GM21423 (cell line): ENCODE measurements around the gene TULP4.

Source experiments
- ATAC-seq: cut with Tn5 transposase; IDR thresholded peaks from one replicate; pipeline ENCODE4 v1.9.1; 2021; ENCODE audit warnings: mild to moderate bottlenecking, moderate library complexity; ENCODE audit not compliant: unreplicated experiment

The TULP4 gene, protein sequence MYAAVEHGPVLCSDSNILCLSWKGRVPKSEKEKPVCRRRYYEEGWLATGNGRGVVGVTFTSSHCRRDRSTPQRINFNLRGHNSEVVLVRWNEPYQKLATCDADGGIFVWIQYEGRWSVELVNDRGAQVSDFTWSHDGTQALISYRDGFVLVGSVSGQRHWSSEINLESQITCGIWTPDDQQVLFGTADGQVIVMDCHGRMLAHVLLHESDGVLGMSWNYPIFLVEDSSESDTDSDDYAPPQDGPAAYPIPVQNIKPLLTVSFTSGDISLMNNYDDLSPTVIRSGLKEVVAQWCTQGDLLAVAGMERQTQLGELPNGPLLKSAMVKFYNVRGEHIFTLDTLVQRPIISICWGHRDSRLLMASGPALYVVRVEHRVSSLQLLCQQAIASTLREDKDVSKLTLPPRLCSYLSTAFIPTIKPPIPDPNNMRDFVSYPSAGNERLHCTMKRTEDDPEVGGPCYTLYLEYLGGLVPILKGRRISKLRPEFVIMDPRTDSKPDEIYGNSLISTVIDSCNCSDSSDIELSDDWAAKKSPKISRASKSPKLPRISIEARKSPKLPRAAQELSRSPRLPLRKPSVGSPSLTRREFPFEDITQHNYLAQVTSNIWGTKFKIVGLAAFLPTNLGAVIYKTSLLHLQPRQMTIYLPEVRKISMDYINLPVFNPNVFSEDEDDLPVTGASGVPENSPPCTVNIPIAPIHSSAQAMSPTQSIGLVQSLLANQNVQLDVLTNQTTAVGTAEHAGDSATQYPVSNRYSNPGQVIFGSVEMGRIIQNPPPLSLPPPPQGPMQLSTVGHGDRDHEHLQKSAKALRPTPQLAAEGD (N-terminal part only)

DNA sequence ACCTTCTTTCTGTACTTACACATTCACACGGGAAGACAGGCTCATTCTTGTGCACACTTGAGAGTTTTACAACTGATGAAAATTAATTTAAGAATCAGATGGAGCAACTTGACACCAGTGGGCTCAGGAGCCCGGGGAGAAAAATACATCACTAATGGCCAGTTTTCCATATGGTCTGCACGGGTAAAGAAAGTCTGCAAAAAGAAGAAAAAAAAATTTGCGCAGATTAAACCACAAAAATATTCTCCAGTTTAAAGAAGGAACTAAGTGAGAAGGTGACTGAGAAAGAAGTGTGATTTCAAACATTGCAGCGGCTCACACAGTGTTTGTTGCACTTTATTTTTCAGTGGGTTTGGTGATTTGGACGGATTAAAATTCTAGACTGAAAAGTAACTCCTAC, at the start of gene TULP4:
Gene TULP4 (plus strand): TSS at position 301 of the 400 bp plus-strand sequence. CDS start 1,552 bp downstream, outside the sequence.
- no peak for ATAC-seq

DNA sequence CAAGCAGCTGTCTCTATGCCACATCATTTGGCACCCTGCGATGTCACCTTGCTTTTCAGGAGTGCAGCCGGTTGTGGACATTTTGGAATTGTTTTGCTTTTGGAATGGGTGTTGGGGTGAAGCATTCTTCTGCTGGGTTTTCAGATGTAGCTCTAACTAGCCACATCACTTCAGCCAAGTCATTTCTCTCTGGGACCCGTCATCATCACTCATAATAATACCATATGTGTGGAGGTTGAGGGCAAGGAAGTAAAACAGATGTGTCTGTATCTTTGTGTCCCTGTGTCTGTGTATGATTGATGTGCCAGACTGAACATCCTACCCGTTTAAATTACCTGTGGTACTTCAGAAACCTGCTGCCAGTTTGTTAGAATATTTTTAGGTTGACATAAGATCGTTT, 49.5 kb upstream of the TULP4 start:
- no peak for ATAC-seq

DNA sequence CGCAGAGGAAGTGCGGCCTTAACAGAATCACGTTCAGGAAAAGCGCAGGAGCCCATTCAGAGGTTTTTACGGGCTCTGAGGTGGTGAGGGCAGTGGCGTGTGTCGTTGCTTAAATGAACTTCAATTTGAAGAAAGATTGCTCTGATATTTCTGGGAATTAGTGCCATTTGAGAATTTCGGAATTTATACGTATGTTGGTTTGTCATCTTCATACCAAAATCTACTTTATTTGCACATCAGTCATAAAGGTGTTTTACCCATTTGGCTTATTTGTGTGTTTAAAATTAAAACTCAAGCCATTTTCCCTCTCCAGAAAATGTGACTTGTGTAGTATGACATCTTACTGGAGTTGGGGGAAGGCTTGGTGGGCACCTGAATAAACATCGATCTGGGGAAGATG, 48.1 kb upstream of the TULP4 start:
- ATAC-seq: no peak

DNA sequence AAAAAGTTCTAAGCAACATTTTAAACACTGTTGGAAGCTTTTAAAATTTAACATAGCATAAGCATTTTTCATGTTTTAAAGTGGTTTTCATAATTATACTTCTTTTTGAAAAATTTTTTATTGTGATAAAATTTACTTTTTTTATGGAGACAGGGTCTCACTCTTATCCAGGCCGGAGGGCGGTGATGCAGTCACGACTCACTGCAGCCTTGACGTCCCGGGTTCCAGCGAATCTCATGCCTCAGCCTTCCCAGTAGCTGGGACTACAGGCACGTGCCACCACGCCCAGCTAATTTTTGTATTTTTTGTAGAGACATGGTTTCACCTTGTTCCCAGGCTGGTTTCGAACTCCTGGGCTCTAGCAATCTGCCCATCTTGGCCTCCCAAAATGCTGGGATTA, 46.1 kb upstream of the TULP4 start:
- ATAC-seq: no peak

DNA sequence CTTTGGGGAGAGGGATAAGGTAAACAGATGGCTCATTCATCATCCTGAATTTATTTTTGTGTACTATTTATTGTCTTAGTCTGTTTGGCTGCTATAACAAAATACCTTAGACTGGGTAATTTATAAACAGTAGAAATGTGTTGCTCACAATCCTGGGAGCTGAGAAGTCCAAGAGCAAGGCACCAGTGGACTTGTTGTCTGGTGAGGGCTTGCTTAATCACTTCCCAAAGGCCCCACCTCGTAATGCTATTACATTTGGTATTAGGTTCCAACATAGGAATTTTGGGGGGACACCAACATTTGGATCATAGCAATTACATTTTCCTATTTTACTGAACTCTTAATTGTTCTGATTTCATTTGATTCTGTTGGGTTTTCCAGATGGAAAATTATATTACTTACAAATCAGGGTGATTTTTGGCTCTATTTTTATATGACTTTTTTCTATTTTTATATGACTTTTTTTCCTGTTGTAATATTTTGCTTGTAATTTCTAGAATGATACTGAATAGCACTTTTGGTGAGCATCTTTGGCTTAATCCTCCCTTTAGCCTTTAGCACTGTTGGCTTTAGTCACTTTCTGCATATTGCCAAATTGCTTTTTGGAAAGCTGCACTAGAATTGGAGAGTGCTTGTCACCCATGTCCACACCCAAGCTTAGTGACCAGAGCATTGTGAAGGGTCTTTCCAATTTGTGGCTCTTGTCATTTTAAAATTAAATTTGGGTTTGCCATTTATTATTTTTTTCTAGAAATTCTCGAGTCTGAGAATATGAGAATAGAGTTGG, 43.7 kb upstream of the TULP4 start:
- no peak for ATAC-seq

DNA sequence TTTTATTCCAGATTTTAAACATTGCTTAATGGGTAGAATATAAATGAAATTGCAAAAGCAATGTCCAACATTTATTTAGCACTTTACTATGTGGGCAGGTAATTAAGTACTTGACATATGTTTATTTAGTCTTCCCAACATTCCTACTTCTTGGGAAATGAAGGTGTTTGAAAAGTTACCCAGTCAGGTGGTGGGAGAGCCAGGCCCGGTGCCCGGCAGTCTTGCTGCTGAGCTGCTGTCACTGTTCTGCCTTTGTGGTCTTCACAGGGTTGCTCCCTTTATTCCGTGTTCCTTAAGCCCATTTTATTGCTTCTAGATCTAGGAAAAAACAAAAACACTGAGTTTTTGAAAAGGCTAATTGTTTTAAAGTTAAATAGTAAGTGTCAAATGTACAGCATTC, 42.6 kb upstream of the TULP4 start:
- no peak for ATAC-seq

DNA sequence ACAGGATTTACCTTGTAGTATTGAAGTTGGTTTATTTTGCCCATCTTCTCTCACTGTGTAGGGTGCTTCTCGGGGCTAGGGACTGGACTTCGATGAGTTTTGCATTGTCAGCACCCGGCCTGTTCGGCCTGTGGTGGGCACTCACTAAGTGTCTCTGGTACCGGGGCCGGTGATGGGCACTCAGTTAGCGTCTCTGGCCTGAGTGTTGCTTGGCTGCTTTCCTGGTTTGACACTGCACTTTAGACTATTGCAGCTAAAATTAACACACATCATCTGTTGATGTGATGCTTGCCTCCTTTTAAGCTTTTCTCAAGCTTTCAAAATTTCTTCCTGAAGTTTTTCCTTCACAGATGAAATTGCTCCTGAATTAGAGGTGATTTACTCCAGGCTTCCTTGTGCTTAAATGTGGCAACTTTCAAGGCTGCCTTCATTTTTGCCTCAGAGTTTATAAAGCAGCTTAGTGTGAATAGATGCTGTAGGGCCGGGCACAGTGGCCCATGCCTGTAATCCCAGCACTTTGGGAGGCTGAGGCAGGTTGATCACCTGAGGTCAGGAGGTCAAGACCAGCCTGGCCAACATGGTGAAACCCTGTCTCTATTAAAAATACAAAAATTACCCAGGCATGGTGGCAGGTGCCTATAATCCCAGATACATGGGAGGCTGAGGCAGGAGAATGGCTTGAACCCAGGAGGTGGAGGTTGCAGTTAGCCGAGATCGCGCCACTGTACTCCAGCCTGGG, 41.7 kb upstream of the TULP4 start:
- no peak for ATAC-seq

DNA sequence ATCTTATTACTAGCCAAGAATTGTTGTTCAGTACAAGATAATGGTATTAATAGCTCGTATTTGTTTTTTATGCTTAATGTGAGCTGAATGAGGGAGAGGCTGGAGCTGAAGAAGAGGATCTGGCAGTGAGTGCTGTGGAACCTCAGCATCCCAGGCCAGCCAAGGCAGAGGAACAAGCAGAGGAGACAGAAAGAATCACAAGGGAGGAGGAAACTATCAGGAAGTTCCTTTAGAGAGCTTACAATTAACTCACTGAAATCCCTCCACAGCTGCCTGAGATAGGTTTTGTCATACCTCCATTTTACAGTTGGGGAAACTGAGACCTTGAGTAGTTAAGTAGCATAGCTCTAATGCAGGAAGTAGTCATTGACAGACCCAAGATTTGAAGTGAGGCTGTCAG, 39.9 kb upstream of the TULP4 start:
- ATAC-seq: no peak

DNA sequence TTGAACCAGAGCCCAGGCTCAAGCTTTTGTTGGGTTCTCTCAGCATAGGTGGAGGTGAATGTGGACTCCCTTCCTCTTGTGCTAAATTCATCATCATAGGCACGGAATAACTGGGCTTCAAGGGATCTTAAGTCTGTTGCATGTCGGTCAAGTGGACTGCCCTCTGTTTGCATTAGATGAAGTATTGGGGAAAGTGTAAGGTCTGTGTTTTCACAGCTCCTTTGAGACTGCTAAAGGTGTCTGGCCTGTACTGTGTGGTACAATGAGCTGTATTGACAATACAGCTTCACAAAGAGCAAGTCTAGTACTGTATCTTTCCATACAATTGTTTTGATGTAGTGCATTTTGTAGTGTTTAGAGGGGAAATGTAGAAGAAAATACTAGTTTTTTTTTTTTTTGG, 34.3 kb upstream of the TULP4 start:
- ATAC-seq: no peak

DNA sequence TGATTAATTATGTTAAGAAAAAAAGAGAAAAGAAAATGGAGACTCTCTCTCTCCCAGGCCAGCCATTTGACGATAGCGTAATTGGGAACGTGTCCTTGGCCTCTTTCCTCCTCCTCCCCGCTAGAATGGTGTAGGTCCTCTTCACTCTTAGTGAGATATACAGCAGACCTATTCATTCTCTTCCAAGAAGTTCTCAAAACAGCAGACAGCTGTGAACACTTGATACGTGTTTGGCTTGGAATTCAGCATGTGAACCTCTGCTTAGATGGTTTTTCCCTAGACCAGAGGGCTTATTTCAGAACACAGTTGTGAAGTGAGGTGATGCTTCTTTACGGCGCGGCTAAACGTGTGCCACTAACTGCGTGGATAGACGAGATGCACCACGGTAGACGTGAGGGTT, 32.6 kb upstream of the TULP4 start:
- no peak for ATAC-seq

DNA sequence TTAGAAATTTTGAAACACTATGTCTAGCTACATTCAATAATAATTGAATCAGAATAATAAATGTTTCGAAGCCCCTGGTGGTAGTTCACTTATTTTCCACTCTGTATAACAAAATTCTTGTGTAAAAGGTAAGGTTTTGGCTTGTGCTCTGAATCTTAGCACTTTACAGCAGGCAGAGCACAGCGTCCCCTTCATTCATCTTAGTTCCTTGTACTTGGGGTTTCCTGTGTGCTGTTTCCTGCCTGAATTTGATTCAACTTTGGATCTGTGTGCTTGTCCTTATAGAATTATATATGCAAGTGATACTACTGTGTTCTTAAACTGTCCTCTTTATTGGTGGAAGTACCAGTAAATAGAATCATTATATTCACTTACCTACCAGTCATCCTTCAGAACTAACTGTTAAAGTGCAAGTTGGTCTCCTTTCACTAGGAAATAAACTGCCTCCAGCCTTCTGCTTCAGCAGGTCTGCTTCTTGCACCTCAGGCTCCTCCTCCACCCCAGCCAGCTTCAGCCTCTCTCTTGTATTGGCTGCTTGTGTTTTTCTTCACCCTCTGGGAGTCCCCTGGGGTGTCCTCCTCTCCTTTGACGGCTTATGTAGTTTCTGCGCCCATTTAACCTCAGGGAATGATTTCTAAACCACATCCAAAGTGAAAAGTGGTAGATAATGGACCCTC, 28.8 kb upstream of the TULP4 start:
- no peak for ATAC-seq

DNA sequence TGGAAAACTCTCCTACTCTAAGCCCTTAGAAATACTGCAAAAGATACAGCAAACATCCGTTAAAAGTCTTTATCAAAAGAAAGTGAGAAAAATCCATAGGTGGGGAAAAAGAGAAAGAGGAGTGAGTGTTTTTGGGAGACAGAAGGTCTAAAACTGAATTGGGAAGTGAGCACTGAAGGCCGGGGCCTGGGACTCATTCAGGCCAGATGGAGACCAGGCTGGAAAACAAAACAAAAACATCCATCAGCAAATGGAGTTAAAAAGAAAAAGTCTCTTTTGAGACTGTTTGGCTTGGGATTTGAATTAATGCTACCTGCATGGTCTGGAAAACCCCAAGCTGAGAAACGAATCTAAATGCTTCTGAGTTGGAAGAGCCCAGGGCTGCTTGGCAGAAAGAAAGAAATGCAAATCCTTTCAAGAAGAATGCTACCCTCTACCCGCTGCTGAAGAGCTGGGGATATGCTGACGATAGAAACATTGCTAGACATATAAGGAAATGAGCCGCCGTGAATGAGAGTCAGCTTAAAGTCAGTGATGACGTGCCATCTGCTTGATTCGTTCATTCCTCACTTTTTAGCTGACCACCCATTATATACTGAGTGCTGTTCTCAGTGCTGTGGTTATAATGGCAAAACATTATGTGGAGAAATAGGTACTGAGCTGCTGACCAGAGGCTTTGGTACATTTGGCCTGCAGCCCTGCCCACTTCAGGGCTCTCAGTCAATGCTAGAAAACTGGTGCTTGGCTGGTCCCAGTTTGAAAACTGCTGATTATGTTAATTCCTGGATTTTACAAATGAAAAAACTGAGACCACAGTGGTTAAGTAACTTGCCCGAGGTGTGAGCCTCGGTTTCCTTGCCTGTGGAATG, 28.0 kb upstream of the TULP4 start:
- ATAC-seq: no peak

DNA sequence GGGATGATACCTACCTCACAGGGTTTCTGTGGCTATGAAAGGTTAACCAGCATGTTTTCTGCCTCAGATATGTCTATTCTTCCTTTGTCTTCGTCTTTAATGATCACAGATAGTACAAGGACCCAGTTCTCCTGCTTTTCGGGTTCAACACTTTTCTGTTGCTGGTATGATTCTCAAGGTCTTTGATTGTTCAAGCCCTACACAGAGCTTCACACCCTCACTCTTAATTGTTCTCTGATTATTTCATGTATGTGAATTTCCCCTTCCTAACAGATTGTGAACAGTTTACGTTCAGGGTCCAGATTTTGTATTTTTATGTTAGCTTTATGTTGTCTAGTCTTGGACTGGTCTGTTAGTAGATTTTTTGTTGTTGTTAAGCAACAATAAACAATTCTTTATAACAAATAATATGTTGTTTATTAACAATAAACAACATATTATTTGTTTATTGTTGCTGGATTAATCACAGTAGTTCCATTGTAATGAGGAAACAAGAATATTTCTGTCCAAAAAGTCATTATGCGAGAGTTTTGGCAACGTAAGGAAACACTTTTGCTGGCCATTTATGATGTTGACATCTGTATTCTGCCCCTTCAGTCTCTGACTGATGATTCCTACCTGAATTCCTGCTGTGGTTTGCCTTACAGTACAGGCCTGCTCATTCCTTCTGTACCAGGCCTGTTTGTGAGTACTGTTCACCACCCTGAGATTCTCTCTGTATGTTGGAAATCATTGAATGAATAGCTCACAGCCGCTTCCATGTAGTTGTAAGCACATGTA, 27.2 kb upstream of the TULP4 start:
- ATAC-seq: no peak

DNA sequence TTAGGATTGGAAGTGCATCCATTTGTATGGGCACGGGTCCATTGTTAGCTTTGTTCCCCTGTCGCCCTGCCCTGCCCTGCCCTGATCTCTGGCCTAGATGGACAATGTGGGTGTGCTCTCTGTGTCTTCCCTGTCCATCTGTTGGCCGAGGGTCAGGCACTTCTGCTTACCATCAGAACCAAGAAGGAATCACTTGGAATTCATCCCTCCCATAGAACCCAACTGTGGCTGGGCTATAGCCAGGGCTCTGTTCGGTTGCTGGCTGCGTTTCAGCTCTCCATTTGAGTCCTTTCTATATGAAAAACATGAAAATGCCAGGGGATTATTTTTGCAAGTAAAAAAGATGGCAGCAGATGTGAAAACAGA, 26.6 kb upstream of the TULP4 start:
- ATAC-seq: no peak

DNA sequence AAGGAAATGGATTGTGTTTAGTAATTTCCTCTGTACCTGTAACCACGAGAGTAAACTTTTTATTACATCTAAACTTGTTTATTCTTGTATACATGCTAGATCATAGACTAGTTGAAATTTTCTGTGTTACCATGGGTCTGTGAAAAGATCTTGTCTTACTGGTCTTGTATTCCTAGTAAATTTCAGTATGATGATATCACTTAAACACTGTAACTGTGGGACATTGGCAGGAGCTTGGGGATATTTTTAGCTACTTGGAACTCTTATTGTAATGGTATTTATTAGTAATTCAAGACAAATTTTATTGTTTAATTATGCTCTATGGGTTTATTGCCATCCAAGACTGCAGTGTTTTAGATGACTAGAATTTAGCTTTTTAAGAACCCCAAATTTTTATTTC, 25.9 kb upstream of the TULP4 start:
- no peak for ATAC-seq

DNA sequence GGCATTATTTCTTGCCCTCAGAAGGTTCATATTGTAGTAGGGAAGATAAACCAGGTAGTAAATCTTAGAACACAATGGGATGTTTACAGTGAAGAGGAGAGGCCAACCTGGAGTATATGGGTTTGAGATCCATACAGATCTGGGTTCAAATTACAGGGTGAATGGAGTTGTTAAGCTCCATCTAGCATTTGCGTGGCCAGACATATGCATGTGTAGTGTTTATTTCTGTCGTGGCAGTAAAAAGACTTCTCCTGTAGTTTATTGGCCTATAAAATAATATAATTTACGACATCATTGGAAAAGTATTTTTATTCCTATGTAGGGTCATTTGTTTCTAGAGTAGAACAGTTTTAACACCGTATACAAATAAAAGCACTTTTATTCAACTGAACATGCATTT, 25.2 kb upstream of the TULP4 start:
- ATAC-seq: no peak

DNA sequence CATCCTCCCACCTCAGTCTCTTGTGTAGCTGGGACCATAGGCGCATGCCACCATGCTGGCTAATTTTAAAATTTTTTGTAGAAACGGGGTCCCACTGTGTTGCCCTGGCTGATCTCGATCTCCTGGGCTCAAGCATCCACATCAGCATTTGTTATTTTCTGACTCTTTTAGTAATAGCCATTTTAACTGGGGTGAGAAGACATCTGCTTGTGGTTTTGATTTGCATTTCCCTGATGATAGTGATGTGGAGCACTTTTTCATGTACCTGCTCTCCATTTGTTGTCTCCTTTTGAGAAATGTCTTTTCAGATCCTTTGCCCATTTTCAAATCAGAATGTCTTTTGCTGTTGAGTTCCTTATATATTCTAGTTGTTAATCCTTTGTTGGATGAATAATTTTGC, 22.2 kb upstream of the TULP4 start:
- peak; percentile 57 for ATAC-seq

DNA sequence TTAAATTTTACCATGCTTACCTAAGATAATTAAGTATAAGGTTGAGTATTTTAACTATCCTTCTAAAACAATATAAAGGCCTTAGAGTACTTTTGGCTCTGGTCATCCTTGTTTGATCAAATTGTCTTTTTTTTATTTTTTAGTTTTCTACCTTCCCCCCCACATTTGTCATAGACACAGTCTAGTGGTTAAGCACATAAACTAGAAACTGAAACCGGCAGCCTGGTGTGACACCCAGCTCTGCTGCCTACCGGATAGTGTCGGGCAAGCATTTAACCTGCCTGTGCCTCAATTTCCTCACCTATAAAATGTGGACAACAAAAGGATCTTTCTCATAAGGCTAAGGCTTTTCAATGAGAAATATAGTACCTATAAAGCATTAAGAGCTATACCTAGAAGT, 21.6 kb upstream of the TULP4 start:
- ATAC-seq: peak; percentile 83

DNA sequence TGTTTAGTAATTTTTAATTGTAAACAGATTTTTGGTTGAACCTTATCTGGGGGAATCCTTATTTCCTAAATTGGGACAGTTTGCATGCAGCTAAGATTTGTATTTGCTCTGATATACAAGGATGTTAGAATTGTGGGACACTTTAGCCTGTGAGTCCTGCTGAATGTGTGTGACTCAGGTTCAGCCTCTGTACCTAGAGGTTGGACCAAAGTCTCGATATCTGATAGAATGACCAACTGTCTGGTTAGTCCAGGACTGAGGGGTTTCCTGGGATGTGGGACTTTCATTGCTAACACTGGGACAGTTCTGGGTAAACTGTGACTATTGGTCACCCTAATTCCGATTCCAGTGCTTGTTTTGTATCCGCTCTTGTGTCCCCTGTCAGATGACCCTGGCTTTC, 20.2 kb upstream of the TULP4 start:
- no peak for ATAC-seq
